HG02938 (cell line): ENCODE data around the gene ANKDD1A.

Experiments used
- ATAC-seq: cut with Tn5 transposase; IDR thresholded peaks from one replicate; pipeline ENCODE4 v1.9.1; 2021; ENCODE audit warnings: mild to moderate bottlenecking, moderate library complexity; ENCODE audit not compliant: unreplicated experiment

Gene ANKDD1A

DNA sequence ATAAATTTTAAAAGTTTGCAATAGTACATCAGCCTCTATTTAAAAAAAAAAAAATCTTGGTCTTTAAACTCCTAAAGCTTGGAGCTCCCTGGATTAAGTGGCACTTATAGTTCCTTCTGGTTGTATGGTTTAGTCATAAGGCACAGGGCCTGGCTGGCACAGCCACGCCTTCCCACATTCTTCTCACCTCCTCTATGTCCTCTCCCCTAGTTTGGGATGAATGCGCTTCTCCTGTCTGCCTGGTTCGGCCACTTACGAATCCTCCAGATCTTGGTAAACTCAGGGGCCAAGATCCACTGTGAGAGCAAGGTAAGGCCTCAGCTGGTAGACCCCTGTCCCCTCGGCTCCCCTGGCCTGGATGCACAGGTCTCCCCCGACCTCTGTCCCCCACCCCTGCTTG is 10.0 kb downstream of the ANKDD1A start:
- ATAC-seq: no peak

DNA sequence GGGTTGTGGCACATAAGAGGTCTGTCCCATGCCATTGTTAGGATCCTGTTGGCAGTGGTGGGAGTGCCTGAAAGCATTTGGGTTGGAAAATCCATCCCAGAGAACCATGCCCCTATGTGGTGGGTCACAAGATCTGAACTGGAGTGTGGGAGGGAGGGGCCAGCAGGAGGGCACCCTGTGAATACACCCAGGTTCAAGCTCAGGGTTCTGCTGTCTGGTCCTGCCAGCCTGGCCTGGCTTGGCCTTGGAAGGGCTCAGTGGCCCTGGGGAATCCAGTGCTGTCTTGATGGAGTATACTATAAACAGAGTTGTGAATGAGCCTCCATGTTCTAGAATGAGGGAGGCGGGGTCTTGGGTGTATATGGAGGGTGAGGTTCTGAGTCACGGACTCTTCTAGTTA is 11.8 kb downstream of the ANKDD1A start:
- ATAC-seq: no peak

DNA sequence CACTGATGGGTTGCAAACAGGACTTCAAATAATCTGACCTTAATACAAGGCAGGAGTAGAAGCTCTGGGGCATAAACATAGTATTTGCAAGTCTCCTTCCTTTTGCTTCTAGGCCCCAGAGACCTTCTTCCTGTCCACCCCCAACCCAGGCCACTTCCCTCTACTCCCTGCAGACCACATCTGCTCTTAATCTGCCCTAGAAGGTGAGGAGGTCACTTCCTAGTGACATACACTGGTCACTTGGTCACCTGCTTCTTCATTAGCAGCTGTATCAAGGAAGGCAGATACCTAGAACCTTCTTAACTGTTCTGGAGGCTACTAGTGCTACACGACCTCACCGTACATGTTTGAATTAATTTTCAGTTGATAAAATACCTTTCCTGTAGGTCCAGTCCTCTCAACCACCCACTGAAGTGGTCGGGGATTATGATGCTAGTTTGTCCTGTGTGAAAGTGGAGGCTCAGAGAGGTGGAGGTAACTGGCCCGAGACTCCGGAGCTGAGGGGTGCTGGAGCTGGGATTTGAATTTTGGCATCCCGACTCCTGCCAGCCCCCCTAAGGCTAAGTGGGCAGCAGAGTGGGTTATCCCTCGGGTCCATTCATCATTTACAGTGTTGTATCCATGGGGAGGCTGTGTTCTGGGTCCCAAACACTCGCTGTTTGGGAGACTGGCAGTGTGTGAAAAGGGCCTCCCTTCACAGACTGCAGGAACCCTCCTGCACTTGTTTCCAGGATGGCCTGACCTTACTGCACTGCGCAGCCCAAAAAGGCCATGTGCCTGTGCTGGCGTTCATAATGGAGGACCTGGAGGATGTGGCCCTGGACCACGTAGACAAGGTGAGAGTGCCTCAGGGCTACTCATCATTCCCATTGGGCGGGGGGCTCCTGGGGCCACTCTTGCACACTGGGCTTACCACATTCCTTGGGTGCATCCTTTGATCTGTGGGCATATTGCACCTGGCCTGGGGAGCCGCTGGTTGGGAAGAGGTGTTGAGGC is 13.9 kb downstream of the ANKDD1A start:
- no peak for ATAC-seq

GRCh38 chr15:64926661-64927060 is 15.0 kb downstream of the ANKDD1A start:
- ATAC-seq: no peak

DNA sequence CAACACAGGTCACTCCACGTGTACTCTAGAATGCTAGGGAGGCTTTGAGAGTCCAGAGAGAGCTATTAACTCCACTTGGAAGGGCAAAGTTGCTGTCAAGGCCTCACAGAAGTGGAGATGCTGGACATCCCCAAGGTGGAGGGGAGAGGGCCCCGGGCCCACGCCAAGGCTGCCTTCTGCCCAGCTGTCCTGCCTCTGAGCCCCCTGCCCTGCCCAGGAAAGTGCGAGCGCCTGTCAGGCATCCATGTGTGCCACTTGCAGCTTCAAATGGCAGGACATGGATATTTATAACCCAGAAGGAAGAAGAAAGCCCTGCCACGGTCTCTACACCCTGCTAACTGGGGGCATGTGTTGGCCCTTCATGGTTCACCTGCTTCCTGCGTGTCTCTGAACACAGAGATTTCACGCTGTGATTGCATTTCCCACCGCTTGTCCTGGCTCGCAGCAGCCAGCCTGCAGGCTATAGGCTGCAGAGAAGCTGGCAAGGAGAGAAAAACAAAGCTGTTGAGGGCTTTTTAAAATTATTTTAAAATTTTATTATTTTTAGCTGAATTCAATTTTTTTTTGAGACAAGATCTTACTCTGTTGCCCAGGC is 17.0 kb downstream of the ANKDD1A start:
- ATAC-seq: no peak

- ATAC-seq: no peak
These were observed 18.4 kb downstream of the ANKDD1A start for GRCh38 chr15:64930019-64930652.

DNA sequence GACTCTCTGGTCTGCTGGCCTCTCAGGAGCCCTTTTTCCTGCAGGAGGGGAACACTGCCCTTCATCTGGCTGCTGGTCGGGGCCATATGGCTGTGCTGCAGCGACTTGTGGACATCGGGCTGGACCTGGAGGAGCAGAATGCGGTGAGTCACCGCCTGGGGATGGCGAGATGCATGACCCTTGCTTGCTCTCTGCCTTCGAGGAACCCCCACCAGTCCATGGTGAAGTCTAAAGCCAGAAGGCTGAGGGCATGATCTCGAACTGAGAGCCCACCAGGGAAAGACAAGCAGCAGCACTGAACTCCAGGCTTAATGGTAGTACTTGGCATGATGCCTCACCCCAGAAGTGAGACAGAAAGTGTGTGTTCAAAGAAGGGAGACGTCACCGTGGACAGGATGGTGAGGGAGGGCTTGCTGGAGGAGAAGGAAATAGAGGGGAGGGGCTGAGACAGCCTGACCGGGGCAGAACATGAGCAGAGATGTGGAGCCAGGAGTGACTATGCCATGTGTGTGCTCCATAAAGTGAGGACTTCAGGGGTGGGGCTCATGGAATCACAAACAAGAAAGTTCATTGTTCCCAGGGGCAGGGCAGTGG is 19.2 kb downstream of the ANKDD1A start:
- no peak for ATAC-seq

DNA sequence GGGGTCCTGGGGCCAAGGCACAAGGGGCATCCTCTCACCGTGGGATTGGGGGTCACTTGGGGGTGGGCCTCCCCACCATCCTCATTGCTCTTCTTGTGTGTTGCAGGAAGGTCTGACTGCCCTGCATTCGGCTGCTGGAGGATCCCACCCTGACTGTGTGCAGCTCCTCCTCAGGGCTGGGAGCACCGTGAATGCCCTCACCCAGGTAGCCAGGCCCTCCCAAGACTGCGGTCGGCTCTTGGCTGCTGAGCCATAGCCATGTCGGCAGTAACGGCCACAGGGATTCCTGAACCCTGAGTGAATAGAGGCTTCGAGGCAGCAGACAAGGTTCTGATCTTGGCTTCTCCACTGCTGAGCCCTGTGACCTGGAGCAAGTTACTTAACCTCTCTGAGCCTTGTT is 19.7 kb downstream of the ANKDD1A start:
- ATAC-seq: no peak

DNA sequence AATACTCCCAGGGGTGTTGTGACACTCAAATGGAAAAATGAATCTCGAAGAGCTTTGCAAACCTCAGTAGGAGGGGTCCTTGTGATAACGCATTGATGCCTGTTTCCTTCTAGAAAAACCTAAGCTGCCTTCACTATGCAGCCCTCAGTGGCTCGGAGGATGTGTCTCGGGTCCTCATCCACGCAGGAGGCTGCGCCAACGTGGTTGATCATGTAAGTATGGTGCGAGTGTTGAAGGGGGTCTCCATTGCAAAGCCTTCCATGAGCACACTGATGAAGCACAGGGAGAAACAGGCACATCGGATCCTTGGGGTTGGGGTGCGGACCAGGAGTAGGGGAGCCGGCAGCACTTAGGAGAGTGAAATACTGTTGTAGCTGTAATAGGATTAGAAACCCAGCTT is 22.3 kb downstream of the ANKDD1A start:
- no peak for ATAC-seq

DNA sequence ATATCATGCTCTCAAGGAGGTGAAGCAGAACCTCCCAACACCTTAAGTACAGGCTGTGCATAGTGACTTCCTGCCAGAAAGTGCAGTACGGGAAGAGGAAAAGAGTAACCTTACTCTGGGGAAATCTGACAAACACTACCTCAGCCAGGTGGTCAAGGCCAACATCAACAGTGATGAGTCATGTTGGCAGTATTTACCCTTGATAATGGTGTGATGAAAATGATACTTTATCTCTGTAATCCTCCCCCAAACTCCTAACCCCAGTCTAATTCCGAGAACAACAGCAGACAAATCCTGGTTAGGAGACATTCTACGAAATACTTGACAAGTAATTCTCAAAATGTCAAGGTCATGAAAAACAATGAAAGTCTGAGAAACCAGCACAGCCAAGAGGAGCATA is 26.5 kb downstream of the ANKDD1A start:
- no peak for ATAC-seq

DNA sequence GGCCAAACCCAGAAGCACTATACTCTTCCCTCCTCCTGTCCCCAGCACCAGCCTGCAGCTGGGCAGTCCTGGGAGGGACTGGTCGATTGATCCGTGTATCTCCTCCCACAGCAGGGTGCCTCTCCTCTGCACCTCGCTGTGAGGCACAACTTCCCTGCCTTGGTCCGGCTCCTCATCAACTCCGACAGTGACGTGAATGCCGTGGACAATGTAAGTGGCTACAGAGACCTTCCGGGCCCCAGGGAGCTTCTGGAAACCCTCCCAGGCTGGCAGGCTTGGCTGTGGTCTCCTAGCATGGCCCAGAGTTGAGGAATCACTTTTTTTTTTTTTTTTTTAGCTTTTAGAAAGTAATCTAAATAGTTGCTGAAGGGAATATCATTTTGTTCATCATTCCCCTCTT is 30.7 kb downstream of the ANKDD1A start:
- no peak for ATAC-seq

DNA sequence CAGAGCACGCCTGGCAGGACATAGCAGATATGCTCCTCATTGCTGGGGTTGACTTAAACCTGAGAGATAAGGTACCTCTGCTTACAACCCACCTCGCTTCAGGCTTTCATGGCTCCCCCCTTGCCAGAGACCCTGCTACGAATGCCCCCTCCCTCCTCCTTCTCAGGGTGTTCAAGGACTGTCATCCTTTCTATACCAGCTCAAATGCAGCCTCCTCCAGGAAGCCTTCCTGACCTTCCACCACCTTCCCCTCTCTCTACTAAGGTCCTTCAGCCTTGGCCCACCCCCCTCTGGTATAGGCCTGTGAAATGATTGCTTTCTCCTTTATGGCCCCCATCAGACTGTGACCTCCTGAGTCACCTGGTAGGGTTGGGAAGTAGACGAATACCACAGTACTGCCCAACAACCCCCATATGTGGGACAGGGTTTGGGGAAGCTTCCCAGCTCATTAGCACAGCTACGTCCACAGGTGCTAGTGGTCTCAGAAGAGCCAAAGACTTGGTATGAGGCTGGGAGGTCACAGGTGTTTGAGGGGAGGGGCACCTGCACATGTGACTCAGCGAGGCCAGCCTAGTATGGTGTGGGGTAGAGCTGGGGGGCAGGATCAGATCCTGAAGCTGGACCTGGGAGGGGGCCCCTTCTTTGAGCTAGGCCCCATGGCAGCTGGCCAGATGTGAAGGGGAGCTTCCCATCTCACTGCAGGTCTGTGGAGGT is 32.0 kb downstream of the ANKDD1A start:
- ATAC-seq: no peak

DNA sequence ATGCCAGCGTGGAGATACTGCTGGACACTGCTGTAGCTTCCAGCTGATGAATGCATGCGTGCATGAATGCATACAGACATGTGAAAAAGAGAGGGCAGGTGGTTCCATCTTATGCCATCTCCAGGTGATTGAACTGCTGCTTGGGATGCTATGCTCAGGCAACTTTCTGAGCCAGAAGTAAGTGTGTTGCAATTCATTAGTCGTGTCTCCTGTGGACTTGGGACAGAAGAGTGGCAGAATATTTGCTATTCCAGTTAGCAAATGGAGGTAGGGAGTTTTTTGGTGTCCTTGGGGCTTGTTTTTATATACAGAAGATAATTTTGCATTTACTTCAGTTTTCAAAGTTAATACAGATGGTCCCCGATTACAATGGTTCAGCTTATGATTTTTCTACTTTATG is 33.3 kb downstream of the ANKDD1A start:
- ATAC-seq: no peak

- ATAC-seq: no peak
These were observed 35.5 kb downstream of the ANKDD1A start for GRCh38 chr15:64947211-64947610.

DNA sequence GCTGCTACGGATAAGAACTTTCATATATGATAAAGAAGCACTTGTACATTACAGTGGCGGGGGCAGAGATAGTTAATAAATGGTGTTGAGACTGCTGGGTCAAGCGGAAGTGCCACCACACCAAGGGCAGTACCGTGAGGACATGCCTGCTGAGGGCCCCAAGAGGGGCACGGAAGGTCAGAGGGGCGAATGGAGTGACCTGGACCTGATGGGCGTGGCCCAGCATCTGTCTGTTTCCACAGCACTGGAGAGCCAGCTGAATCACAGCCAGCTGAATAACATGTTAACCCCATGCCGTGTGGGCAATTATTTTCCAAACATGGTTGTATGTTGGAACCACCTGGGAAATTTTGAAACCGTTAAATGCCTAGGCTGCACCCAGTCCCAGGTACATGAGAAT is 37.2 kb downstream of the ANKDD1A start:
- ATAC-seq: no peak

DNA sequence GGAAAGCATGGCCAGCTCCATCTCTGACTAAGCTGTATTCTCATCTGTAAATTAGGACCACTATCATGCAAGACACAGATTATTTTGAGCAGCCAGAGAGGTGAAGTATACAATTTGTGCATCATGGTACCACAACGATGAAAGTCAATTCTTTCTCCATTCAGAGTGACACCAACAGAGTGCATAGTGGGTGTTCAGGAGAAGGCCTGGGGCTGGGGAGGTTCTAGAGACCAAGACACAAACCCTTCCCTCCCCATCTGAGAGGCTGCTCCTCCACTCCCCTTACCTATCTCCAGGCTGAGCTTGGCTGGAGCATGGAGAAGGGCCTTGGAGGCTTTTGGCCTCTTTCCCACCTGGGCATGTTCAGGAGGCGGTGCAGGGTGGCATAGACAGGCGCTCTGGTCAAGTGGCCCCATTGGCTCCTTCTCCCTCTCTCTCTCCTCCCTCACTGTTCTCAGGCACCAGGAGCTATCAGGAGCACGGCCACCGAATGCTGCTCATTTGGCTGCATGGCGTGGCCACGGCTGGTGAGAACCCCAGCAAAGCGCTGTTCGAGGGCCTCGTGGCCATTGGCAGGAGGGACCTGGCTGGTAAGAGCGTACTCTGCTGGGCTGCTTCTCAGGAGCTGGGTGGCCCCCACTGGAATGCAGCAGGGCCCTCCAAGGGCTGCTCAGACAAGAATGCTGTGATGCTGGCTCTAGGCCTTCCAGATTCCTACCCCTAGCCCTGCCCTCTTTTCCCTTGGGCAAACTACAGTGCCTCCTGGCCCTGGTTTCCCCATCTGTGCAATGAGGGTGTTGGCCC is 37.9 kb downstream of the ANKDD1A start:
- no peak for ATAC-seq

DNA sequence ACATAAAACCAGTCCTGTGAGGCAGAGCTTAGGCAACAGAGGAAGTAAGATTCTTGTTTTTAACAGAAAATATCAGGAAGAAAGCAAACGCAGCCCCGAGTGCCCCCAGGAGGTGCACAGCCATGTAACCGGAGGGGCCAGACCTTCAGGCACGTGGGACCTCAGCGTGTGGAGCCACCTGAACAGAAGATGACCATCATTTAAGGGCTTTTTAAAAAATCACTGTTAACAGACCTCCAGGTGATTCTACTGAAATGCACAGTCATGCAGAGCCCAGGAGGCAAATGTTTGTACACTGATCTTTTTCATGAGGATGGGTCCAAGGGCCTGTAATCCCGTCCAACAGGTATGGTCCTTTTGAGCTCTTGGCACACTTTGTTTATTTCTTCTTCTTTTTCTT is 39.2 kb downstream of the ANKDD1A start:
- ATAC-seq: no peak

GRCh38 chr15:64951777-64952418 is 40.2 kb downstream of the ANKDD1A start:
- no peak for ATAC-seq

DNA sequence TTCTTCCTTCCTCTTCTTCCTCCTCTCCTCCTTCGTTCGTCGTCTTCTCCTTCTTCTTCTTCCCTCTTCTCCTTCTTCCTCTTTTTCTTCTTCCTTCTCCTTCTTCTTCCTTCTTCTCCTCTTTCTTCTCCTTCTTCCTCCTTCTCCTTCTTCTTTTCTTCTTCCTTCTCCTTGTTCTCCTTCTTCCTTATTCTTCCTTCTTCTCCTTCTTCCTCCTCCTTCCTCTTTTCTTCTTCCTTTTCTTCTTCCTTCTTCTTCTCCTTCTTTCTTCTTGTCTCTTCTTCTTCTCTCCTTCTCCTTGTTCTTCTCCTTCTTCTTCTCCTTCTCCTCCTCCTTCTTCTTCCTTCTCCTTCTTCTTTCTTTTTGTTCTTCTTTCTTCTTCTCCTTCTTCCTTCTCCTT is 42.7 kb downstream of the ANKDD1A start:
- ATAC-seq: no peak

GRCh38 chr15:64959128-64959527 is 47.4 kb downstream of the ANKDD1A start:
- no peak for ATAC-seq
